ENCODE results near the gene RC3H1. TPM values are rescaled to one million over a fixed set of nuclear protein-coding genes. Genes with fewer than 3 reads are reported as not detected.
A peak's percentile ranks its signal among the peaks of the same experiment; 100 is the strongest.

The RC3H1 gene
- total and polyA plus RNA-seq, 9 of the 15 experiments (the other 6 are each of a cell fraction or from before 2014, with no cell fraction given): 2.4 to 31.7 (median 12.4) TPM

GRCh38 chr1:173917149-173917548 lies 105.0 kb downstream of the RC3H1 start, which contains the start of gene SERPINC1 (continued):
- TF ChIP-seq NR2C1 (IDR thresholded peaks at IDR 0.05) (peak; percentile 63; the same call in 1 of the 2 replicates), NR2C1 (tag; IDR thresholded peaks at IDR 0.05) (peak; percentile 72), TCF3 (CRISPR knock-in tag; IDR thresholded peaks at IDR 0.05) (peak; percentile 41), CBX1 (IDR thresholded peaks at IDR 0.05; ENCODE audit: low read depth) (no peak), CHD2 (IDR thresholded peaks at IDR 0.05; ENCODE audit: low read depth, low read length) (peak; percentile 41; the same call in 1 of the 2 replicates), TAF7 (tag; IDR thresholded peaks at IDR 0.05) (no peak), PRPF4 (IDR thresholded peaks at IDR 0.05; ENCODE audit: insufficient read depth, low read depth, low read length, poor library complexity, severe bottlenecking) (no peak), MAZ (CRISPR knock-in tag; conservative IDR thresholded peaks at IDR 0.05 in 1 of 2, IDR thresholded peaks at IDR 0.05 in 1 of 2) (0 out of 4 replicates have a peak, but pooled peaks of 1 of the 2 experiments have one; percentile 25), POLR2H (tag; IDR thresholded peaks at IDR 0.05; ENCODE audit: low read depth) (no peak), ZNF197 (CRISPR knock-in tag; IDR thresholded peaks at IDR 0.05; ENCODE audit: low read depth) (0 out of 2 replicates have a peak, but pooled peaks have one; percentile 52), ATF7 (IDR thresholded peaks at IDR 0.05) (peak; percentile 45; the same call in 1 of the 2 replicates), ATF3 (IDR thresholded peaks at IDR 0.05) (peak; percentile 26; the same call in 1 of the 2 replicates), ATF3 (CRISPR knock-in tag; conservative IDR thresholded peaks at IDR 0.05) (no peak), CSDE1 (IDR thresholded peaks at IDR 0.05) (no peak), NR2C2 (CRISPR knock-in tag; IDR thresholded peaks at IDR 0.05) (no peak), NR2C2 (tag; IDR thresholded peaks at IDR 0.05) (peak; percentile 79), MTA3 (IDR thresholded peaks at IDR 0.05; ENCODE audit: borderline replicate concordance) (no peak), MTA2 (IDR thresholded peaks at IDR 0.05; ENCODE audit: low read depth) (no peak), SMARCB1 (IDR thresholded peaks at IDR 0.05; ENCODE audit: insufficient read length, low read depth) (no peak), BRD4 (IDR thresholded peaks at IDR 0.05) (no peak), ZNF239 (CRISPR knock-in tag; IDR thresholded peaks at IDR 0.05) (no peak), ZNF445 (CRISPR knock-in tag; IDR thresholded peaks at IDR 0.05; ENCODE audit: low read depth) (no peak), MYC (IDR thresholded peaks at IDR 0.05; ENCODE audit: low read depth, low read length) (0 out of 2 replicates have a peak, but pooled peaks have one; percentile 13), MYC (CRISPR knock-in tag; IDR thresholded peaks at IDR 0.05; ENCODE audit: borderline replicate concordance, low read depth) (no peak), RCOR1 (IDR thresholded peaks at IDR 0.05; ENCODE audit: borderline replicate concordance in 1 of 2, low read depth in 2 of 2, low read length in 2 of 2) (0 out of 4 replicates have a peak, but pooled peaks of 1 of the 2 experiments have one; percentile 8), ZKSCAN1 (IDR thresholded peaks at IDR 0.05; ENCODE audit: low read depth, low read length) (no peak), DPF2 (IDR thresholded peaks at IDR 0.05) (peak; percentile 45; the same call in 1 of the 2 replicates), ZNF830 (CRISPR knock-in tag; IDR thresholded peaks at IDR 0.05) (no peak), EP300 (IDR thresholded peaks at IDR 0.05; ENCODE audit: low read length) (peak; percentile 17; the same call in 1 of the 2 replicates), ELF1 (tag; IDR thresholded peaks at IDR 0.05) (no peak), CEBPG (CRISPR knock-in tag; IDR thresholded peaks at IDR 0.05) (peak; percentile 43; the same call in 1 of the 2 replicates), CEBPG (tag; conservative IDR thresholded peaks at IDR 0.05 in 1 of 2, IDR thresholded peaks at IDR 0.05 in 1 of 2) (0 out of 4 replicates have a peak, but pooled peaks of 1 of the 2 experiments have one; percentile 26), L3MBTL2 (IDR thresholded peaks at IDR 0.05) (0 out of 2 replicates have a peak, but pooled peaks have one; percentile 60)

Measured in K562 (cell line).